Left lung (tissue), 10 donors: ENCODE results near the gene USF1. TPM values are rescaled to one million over a fixed set of nuclear protein-coding genes. Genes with fewer than 3 reads are reported as not detected.

Source experiments
- ATAC-seq: fragments of 200-7000 bp; cut with Tn5 transposase; one replicate; pipeline ENCODE4 v1.9.1; 2020; ENCODE audit warnings: moderate library complexity
- DNase-seq, 4 donors: peaks; one replicate each; pipeline ENCODE4 v3.0.0-alpha.2; 2013 to 2020
- H3K27ac ChIP-seq, 2 donors: fragments of 200-600 bp; sonication (generic) in 1 of 2; one replicate each; pipeline versions ENCODE4 v1.5.0 to v1.8.0; 2020 to 2021
- H3K27me3 ChIP-seq, 2 donors: fragments of 200-600 bp; sonication (generic) in 1 of 2; one replicate each; pipeline versions ENCODE4 v1.5.0 to v1.8.0; 2020 to 2021
- H3K36me3 ChIP-seq, 2 donors: fragments of 200-600 bp; sonication (generic) in 1 of 2; one replicate each; pipeline versions ENCODE4 v1.5.0 to v1.8.0; 2020 to 2021
- H3K4me1 ChIP-seq, 2 donors: fragments of 200-600 bp; one replicate each; pipeline ENCODE4 v1.8.0; 2021
- H3K4me3 ChIP-seq, 2 donors: fragments of 200-600 bp; sonication (generic) in 1 of 2; one replicate each; pipeline versions ENCODE4 v1.5.0 to v1.8.0; 2020 to 2021; ENCODE audit warnings: mild to moderate bottlenecking in 1 of 2
- H3K9me3 ChIP-seq, 2 donors: fragments of 200-600 bp; sonication (generic) in 1 of 2; one replicate each; pipeline versions ENCODE4 v1.5.0 to v1.8.0; 2020 to 2021
- intact Hi-C, 2 donors: fragments of 100-400 bp; cut with DNase I; formaldehyde crosslinking; loops; one replicate each; pipeline versions ENCODE4 v1.11.2 to v1.14.2; 2022
- polyA plus RNA-seq, 6 donors: library from polyadenylated mRNA; unstranded; fragments of 120-200 nt; gene quantifications; one replicate each; pipeline ENCODE4 v1.2.1, GENCODE V29; 2013; ENCODE audit not compliant: insufficient read length in 6 of 6
- total RNA-seq, 2 donors: library from RNA; stranded (reverse); fragmentation: NEBNext Ultra II Directional; extraction: Animal tissue kit (Norgen Biotek cat#: 25700); gene quantifications; one replicate each; pipeline ENCODE4 v1.2.1, GENCODE V29; 2021
- TF ChIP-seq, protein P1 (sequence below), 2 donors: fragments of 200-600 bp; sonication (generic) in 1 of 2; IDR thresholded peaks; one replicate each; pipeline versions ENCODE4 v1.5.0 to v1.8.0; 2021; ENCODE audit warnings: antibody characterized with exemption in 2 of 2
- donor health status: DM: no; HTN: yes; CAD: no.
- donor health status: DM: no; HTN: no; CAD: no.

Gene USF1
- total and polyA plus RNA-seq, 8 donors = 56.1 to 75.4 (median 66.5) TPM

DNA sequence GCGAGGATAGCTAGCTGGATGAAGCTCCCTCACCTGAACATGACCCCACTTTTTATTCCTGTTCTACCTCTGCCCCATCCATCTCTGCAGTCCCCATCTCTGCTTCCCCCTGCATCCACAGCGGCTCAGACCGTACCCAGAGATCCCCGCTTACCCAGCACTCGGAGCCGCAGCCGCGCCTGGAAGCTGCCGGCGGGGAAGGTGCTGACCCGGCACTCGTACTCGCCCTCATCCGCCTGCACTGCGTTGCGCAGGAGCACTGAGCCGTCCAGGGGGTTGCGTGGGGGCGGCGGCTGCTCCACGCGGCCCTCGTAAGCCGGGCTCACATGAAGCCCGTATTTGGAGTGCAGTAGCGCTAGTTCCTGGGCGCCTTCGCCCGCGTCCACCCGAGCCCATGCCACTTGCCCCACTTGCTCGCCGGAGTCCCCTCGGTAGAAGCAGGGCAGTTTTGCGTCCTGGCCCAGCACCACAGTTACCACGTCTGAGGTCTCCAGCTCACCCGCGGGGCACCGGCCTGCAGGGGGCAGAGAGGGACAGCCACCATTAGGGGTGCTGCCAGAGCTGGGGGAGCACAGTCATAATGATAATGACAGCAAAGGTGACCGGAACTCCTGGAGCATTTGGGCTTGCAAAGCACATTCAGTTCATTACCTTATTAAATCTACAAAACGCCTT is 33.8 kb upstream of the USF1 start:
- TF ChIP-seq, protein P1, sequence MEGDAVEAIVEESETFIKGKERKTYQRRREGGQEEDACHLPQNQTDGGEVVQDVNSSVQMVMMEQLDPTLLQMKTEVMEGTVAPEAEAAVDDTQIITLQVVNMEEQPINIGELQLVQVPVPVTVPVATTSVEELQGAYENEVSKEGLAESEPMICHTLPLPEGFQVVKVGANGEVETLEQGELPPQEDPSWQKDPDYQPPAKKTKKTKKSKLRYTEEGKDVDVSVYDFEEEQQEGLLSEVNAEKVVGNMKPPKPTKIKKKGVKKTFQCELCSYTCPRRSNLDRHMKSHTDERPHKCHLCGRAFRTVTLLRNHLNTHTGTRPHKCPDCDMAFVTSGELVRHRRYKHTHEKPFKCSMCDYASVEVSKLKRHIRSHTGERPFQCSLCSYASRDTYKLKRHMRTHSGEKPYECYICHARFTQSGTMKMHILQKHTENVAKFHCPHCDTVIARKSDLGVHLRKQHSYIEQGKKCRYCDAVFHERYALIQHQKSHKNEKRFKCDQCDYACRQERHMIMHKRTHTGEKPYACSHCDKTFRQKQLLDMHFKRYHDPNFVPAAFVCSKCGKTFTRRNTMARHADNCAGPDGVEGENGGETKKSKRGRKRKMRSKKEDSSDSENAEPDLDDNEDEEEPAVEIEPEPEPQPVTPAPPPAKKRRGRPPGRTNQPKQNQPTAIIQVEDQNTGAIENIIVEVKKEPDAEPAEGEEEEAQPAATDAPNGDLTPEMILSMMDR (IDR thresholded peaks at IDR 0.05) = no peak
- ATAC-seq = no peak
- peaks cover 0 to 8% of the 10 kb centered on the region in 2 donors for H3K27me3 ChIP-seq
- H3K27ac ChIP-seq = no peak overlapping the region
- peaks cover 5 to 31% of the 10 kb centered on the region in 2 donors for H3K4me1 ChIP-seq
- H3K36me3 ChIP-seq = no peaks in the 10 kb centered on the region
- DNase-seq = no peak
- no peak overlapping the region for H3K4me3 ChIP-seq
- H3K9me3 ChIP-seq = no peaks in the 10 kb centered on the region
- intact Hi-C loops = no loop called here

GRCh38 chr1:161077426-161077825 is 31.6 kb upstream of the USF1 start:
- TF ChIP-seq, protein P1 (IDR thresholded peaks at IDR 0.05) = no peak
- peaks cover 0 to 8% of the 10 kb centered on the region in 2 donors for H3K27me3 ChIP-seq
- H3K4me3 ChIP-seq = no peak overlapping the region
- H3K9me3 ChIP-seq = no peaks in the 10 kb centered on the region
- peaks cover 0 to 9% of the 10 kb centered on the region in 2 donors for H3K4me1 ChIP-seq
- H3K36me3 ChIP-seq = no peaks in the 10 kb centered on the region
- DNase-seq (no peak), ATAC-seq (no peak)
- intact Hi-C loops = no loop called here
- H3K27ac ChIP-seq = no peak overlapping the region

DNA sequence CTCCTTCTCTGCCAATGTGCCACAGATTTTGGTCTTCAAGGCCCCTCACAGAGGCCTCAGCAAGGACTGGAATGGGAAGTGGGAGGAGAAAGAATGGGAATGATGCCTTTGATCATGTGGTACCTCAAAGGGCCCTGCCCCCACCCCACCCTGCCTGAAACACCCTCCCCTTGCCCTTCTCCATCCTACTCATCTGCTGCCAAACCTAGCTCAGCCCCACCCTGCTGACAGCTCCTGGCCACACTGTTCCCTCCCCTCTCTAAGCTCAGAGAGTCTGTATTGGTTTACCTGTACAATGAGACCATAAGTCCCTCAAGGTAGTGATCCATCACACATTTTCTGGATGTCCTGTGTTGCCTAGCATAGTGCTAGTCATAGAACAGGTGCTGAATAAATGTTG is 30.6 kb upstream of the USF1 start:
- Histone ChIP-seq H3K27ac (no peak overlapping the region), H3K27me3 (peaks cover 0 to 8% of the 10 kb centered on the region in 2 donors), H3K9me3 (no peaks in the 10 kb centered on the region), H3K36me3 (no peaks in the 10 kb centered on the region), H3K4me1 (peaks cover 0 to 16% of the 10 kb centered on the region in 2 donors), H3K4me3 (no peak overlapping the region)
- TF ChIP-seq, protein P1 (IDR thresholded peaks at IDR 0.05) = no peak
- no peak for DNase-seq
- ATAC-seq = no peak
- intact Hi-C loops = no loop called here

DNA sequence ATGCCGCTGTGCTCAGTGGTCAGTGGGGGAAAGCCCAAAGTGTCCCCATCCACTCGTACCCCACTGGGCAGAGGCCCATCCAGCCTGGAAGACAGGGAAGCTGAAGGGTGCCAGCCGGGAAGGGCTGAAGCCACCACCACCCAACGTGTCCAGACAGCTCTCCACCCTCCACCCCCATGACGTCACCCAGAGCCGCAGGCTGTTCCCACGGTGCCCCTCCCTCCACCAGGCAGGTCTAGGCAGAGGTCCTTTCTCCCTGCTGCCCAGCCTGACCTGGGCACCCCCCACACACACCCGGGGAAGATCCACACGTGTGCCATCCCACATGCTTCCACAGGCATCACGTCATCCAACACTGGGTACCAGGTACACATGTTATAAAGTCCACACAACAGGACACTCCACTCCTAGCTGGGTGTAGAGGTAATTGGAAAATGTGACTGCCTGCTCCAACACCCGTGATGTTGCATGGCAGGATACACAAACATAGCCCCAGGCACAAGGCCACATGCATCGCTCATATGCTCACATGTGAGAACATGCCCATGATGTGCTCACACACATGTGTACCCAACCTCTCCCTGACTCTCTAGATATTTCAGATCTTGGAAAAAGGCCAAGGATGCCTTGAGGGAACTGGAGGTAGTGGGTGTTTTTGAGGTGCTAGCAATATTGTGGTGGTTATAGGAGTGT is 29.0 kb upstream of the USF1 start:
- TF ChIP-seq, protein P1 (IDR thresholded peaks at IDR 0.05) = no peak
- no peaks in the 10 kb centered on the region for H3K36me3 ChIP-seq
- DNase-seq (no peak), ATAC-seq (no peak)
- no peak overlapping the region for H3K27ac ChIP-seq
- no peak overlapping the region for H3K4me3 ChIP-seq
- no peaks in the 10 kb centered on the region for H3K9me3 ChIP-seq
- peaks cover 0 to 5% of the 10 kb centered on the region in 2 donors for H3K27me3 ChIP-seq
- H3K4me1 ChIP-seq = peaks cover 0 to 19% of the 10 kb centered on the region in 2 donors
- intact Hi-C loops = no loop called here

DNA sequence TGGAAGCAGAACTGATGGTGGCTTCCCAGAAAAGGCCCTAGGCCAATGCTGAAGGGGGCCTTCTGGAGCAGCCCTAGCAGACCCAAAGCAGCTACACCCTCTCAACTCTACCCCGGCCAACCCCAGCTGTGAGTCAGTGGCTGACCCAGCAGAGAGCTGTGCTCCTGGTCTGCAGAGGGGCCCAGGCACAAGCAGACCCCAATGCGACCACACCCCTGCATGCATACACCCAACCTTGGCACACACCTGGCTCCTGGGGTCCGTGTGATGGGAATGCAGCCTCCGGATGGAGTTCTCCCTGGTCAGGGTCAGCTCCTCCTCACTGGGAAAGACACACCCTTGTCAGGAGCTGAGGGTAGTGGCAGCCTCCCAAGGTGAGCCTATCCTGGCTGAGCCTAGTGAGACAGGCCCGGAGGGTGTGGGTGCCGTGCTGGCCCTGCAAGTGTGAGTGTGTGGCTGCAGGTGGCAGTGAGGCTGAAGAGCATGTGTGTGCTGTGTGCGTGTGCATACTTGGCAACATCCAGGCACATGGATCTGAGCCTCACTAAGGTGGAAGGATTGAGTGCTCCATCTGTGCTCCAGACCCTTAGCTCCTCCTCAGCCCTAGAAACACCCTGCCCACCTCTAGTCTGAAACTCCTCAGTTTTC is 27.8 kb upstream of the USF1 start:
- intact Hi-C loops = no loop called here
- no peak overlapping the region for H3K27ac ChIP-seq
- no peaks in the 10 kb centered on the region for H3K9me3 ChIP-seq
- no peak for ATAC-seq
- H3K4me3 ChIP-seq = no peak overlapping the region
- H3K36me3 ChIP-seq = no peaks in the 10 kb centered on the region
- H3K27me3 ChIP-seq = no peaks in the 10 kb centered on the region
- peaks cover 0 to 21% of the 10 kb centered on the region in 2 donors for H3K4me1 ChIP-seq
- no peak for DNase-seq
- TF ChIP-seq, protein P1 (IDR thresholded peaks at IDR 0.05) = no peak
